Endothelial cell of umbilical vein (primary cell): ENCODE data around the gene INMT.

Experiments used
- GATA2 ChIP-seq: IDR thresholded peaks from 2 replicates; pipeline ENCODE4 v1.7.0; 2011; ENCODE audit warnings: low read depth, mild to moderate bottlenecking, moderate library complexity, mixed read lengths, low read length; ENCODE audit not compliant: insufficient read length, insufficient read depth
- POLR2A ChIP-seq: IDR thresholded peaks from 2 replicates; pipeline ENCODE4 v1.6.1; 2012; ENCODE audit warnings: low read depth, mild to moderate bottlenecking, control low read depth, low read length
- POLR2AphosphoS5 ChIP-seq: IDR thresholded peaks from 2 replicates; pipeline ENCODE4 v1.6.1; 2012; ENCODE audit warnings: low read depth, mild to moderate bottlenecking, control low read depth, low read length, moderate library complexity; ENCODE audit not compliant: insufficient read depth
- TF ChIP-seq, protein P1 (sequence below), 2 donors: IDR thresholded peaks; 1 replicate in 1 of 2; 2 replicates in 1 of 2; pipeline ENCODE4 v1.5.1; 2011; ENCODE audit warnings: low read length in 2 of 2, mild to moderate bottlenecking in 2 of 2, moderate library complexity in 2 of 2, control low read depth in 1 of 2, inconsistent platforms in 1 of 2, low read depth in 1 of 2; ENCODE audit not compliant: insufficient read depth in 1 of 2; ENCODE audit errors: extremely low read depth in 1 of 2
- TF ChIP-seq, protein P2 (sequence below): IDR thresholded peaks from 2 replicates; pipeline ENCODE4 v1.6.1; 2011; ENCODE audit not compliant: insufficient read depth, insufficient read length

DNA sequence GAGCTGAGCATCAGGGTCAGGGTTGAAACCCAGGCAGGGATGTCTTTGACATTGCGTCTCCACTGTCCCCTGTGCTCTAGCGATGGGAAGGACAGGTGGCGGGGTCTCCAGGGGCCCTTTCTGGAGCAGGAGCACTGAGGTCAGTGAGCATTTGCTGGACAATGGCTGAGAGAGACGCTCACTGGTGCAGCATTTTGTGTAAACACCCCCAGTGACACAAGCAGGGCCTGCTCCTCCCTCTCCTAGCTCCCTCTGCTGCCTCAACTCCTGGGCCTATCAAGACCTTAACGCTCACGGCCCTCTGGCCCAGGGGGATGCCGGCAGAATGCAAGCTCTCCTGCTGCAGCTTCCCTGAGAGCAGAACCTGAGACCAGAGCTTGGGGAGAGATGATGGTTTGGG, 17.4 kb upstream of the INMT start:
- no peak for TF ChIP-seq POLR2A
- no peak for TF ChIP-seq GATA2
- TF ChIP-seq, protein P1, sequence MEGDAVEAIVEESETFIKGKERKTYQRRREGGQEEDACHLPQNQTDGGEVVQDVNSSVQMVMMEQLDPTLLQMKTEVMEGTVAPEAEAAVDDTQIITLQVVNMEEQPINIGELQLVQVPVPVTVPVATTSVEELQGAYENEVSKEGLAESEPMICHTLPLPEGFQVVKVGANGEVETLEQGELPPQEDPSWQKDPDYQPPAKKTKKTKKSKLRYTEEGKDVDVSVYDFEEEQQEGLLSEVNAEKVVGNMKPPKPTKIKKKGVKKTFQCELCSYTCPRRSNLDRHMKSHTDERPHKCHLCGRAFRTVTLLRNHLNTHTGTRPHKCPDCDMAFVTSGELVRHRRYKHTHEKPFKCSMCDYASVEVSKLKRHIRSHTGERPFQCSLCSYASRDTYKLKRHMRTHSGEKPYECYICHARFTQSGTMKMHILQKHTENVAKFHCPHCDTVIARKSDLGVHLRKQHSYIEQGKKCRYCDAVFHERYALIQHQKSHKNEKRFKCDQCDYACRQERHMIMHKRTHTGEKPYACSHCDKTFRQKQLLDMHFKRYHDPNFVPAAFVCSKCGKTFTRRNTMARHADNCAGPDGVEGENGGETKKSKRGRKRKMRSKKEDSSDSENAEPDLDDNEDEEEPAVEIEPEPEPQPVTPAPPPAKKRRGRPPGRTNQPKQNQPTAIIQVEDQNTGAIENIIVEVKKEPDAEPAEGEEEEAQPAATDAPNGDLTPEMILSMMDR (IDR thresholded peaks at IDR 0.05; ENCODE audit: extremely low read depth in 1 of 2, insufficient read depth in 1 of 2, low read depth in 1 of 2, low read length in 2 of 2), result no peak
- TF ChIP-seq, protein P2, sequence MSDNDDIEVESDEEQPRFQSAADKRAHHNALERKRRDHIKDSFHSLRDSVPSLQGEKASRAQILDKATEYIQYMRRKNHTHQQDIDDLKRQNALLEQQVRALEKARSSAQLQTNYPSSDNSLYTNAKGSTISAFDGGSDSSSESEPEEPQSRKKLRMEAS, result no peak
- TF ChIP-seq POLR2AphosphoS5, result no peak
